GM12874 (cell line): ENCODE results near the gene BARX1.

Experiments
- TF ChIP-seq, protein P1 (sequence below): IDR thresholded peaks from 2 replicates; pipeline ENCODE4 v1.5.1; 2011; ENCODE audit warnings: low read depth, mild to moderate bottlenecking, control low read depth, low read length, moderate library complexity; ENCODE audit not compliant: insufficient read depth

BARX1 gene, protein sequence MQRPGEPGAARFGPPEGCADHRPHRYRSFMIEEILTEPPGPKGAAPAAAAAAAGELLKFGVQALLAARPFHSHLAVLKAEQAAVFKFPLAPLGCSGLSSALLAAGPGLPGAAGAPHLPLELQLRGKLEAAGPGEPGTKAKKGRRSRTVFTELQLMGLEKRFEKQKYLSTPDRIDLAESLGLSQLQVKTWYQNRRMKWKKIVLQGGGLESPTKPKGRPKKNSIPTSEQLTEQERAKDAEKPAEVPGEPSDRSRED

DNA sequence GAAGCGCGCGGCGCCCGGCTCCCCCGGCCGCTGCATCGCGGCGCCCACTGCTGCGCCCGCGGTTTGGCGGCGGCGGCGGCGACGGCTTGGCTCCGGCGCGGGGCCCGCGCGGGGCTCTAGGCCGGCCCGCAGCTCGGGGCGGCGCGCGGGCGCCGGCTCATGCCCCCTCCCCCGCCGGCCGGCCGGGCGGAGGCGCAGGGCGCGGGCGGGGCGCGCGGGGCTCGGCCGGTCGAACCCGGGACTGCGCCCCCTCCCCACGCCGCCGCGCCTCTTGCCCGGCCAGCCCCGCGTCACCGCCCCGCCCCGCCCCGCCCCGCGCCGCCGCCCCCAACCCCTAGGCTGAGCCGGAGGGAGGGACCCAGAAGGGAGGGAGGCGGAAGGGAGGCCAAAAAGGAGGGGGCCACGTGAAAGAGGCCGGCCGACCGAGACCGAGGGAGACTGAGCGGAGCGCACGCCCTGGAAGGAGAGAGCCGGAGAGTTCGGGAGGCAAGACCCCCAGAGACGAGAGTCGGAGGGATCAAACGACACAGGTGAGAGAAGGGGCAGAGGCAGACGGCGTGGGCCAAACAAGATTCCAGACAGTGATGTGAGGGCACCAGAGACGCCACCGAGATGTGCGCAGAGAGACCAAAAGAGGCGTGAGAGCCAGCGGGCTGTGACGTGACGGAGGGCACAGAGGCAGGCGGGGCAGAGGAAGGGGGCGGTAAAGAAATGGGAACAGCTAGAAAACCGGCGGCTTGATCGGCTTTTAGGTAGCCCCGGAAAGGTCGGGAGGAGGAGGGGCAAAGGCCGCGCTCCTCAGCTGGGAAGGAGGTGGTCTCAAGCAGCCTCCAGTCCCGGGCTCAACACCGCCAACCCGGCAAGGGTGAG lies at the start of gene BARX1:
Gene BARX1, minus strand, starts transcription at position 245 of the 870 bp plus-strand sequence. Its CDS starts 209 bp downstream, at position 36.
- TF ChIP-seq, protein P1, sequence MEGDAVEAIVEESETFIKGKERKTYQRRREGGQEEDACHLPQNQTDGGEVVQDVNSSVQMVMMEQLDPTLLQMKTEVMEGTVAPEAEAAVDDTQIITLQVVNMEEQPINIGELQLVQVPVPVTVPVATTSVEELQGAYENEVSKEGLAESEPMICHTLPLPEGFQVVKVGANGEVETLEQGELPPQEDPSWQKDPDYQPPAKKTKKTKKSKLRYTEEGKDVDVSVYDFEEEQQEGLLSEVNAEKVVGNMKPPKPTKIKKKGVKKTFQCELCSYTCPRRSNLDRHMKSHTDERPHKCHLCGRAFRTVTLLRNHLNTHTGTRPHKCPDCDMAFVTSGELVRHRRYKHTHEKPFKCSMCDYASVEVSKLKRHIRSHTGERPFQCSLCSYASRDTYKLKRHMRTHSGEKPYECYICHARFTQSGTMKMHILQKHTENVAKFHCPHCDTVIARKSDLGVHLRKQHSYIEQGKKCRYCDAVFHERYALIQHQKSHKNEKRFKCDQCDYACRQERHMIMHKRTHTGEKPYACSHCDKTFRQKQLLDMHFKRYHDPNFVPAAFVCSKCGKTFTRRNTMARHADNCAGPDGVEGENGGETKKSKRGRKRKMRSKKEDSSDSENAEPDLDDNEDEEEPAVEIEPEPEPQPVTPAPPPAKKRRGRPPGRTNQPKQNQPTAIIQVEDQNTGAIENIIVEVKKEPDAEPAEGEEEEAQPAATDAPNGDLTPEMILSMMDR: no peak

DNA sequence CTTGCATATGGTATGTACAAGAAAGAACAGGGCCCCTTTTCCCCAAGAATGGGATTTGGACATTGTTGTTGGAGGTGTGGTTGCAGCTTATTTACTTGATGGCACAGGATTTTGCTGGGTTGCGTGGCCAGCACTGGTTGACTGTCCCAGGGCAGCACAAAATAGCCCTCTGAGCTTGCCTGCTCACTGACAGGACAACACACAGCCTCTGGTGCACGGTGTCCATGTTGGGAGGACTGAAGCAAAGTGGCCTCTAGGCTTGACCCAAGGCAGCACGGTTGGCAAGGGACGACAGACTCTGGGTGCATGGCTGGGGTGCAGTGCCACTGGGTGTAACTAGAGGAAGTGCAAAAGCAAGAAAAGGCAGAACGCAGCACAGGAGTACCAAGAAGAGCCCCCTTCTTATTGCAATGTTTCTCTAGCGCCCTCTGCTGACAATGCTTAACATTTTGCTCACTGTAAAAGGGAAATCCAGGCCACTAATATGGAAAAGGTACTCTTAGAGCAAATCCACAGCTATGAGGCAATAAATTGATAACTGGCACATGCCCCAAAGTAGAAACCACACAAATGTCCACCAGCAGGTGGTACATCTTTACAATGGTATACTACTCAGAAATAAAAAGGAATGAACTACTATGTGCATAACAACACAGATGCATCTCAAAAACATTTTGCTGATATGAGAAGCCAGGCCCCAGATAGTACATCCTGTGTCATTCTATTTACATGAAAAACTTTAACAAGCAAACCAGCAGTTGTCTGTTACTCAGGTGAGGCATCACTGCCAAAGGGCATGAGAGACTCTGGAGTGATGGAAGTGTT lies 47.4 kb upstream of the BARX1 start:
- TF ChIP-seq, protein P1: peak; percentile 72

DNA sequence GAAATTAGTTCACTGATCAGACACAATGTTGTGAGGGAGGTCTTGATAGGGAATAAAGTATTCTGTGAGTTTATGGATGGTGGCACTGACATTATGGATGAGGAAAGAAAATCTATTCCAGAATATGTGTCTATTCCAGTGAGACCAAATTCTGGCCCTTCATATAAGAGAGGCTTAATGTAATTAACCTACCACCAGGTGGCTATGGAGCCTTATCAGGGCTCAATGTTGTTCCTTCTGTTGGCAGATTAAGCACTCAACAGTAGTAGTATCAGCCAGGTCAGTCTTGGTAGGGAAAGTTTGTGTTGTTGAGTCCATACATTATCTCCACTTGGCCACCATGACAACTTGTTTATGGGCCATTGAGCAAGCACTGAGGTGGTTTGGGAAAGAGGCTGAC lies 41.7 kb upstream of the BARX1 start:
- TF ChIP-seq, protein P1: no peak

DNA sequence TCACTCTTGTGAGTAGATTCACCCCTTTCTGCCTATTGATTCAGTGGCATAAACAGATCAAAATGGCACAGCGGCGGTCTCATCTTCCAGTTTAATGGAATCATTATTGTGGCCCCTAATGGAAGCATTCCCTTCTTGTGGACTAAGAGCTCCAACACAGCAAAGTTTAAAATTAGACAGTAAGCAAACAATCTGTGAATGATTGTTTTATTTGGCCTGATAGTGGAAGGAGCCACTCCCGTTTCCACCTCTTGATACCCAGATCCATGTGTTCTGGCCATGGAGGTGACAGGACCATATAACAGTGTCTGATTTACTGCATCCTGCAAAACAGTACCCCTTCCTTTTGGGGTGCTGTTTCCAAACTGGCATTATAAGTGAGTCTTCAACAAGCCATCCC lies 41.2 kb upstream of the BARX1 start:
- TF ChIP-seq, protein P1: no peak

DNA sequence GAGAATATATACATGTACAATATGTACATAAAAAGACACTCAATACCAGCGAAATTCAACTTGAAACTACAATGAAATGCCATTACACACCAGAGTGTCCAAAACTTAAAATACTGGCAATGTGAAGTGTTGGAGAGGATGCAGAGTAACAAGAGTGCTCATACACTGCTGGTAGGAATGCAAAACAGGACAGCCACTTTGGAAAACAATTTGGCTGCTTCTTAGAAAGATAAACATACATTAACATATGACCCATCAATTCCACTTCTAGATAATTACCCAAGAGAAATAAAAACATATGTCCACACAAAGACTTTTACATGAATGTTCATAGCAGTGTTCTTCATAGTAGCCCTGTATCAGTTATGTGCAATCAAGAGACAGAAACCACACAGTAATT lies 39.4 kb upstream of the BARX1 start:
- TF ChIP-seq, protein P1: no peak

DNA sequence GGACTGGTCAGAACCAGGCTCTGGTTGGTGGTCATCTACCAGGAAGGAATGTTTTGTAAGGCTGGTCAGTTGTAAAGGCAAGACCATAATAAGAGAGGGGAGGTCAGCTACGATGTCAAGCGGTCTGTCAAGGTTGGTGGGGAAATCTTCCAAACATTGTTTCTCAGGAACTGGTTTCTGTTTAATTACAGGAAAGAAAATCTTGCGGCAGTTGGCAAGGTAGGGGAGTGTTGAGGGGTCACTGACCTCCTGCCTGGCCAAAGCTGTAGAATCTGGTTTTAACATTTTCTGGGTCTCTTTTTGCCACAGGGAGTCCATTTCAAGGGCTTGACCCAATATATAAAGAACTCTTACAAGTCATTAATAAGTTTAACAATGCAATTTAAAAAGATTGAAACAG lies 39.0 kb upstream of the BARX1 start:
- TF ChIP-seq, protein P1: no peak

DNA sequence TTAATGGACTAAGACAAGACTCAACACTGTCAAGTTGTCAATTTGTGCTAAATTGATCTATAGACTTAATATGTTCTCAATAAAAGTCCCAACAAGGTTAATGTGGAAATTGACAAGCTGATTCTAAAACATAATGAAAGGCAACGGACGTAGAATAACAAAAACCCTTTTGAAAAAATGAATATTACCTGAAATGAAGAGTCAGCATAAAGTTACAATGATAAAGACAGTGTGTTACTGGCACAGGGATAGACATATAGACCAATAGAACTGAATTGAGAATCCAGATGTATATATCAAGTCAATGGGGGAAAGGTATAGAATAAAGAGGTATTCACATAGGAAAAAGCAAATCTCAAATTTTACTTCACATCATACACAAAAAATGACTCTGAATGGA lies 37.7 kb upstream of the BARX1 start:
- TF ChIP-seq, protein P1: no peak
